GM18507 (cell line): ENCODE results near the gene IGSF21.

Source experiments
- DNase-seq: peaks from one replicate; pipeline ENCODE4 v3.0.0; 2011; ENCODE audit warnings: low read depth; ENCODE audit not compliant: insufficient read length; ENCODE audit errors: extremely low spot score
- FAIRE-seq: peaks from 2 replicates; lab custom pipeline; 2011; peaks lifted over from hg19 to GRCh38; lab: Jason Lieb, UNC

The IGSF21 gene

DNA sequence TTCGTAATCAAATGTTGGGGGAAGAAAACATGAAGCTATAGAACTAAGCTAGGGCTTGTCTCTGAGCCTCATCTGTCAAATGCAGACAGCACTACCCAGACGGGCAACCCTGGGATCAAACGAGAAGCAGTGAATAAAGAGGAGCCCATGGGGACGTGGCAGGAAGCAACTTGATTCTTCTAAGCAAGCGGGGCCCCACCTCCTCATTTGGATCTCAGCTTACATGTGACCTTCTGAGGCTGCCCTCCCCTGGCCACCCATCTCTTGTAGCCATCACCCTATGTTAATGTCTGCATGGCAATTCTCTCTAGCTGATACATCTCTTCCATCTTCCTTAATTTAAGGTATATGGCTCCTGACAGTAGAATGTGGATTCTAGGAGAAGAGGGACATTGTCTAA is 171.3 kb downstream of the IGSF21 start:
- DNase-seq (no peak), FAIRE-seq (no peak)

DNA sequence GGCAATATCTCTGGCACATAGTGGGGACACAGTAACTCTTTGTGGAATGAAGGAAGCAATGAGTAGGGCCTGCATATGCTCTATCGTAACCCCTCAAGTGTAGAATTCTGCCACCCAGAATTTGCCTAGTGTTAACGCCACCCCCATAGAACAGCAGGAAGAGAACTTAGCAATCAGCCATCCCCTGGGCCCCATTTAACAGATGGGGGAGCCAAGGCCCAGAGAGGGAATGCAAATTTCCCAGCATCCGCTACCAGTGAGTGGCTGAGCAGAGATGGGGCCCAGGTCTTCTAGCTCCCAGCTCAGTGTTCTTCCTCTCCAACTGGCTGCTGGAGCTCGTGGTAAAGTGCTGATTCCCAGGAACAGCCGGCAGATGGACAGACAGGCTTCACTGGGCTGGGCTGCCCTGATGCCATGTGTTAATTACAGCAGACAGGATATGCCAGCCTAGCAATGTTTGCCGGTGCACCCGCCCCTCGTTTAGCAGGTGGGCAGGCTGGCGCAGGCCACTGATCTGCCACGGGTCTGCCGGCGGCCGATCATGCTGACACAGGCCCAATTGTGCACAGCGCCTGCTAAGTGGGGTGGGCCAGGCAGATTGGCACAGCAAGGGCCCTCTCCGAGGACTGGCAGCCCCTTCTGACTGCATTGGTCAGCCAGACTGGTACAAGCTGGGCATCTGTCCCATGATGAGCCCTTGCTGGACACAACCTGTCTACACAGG is 171.9 kb downstream of the IGSF21 start:
- FAIRE-seq, result no peak

GRCh38 chr1:18280956-18281355 is 173.4 kb downstream of the IGSF21 start:
- DNase-seq (no peak), FAIRE-seq (no peak)

More for the DNA sequence above, 171.9 kb downstream of the IGSF21 start:
- DNase-seq, result no peak

- FAIRE-seq, result no peak
- no peak for DNase-seq
Observed at GRCh38 chr1:18282851-18283600, 175.4 kb downstream of the IGSF21 start.

- DNase-seq (no peak), FAIRE-seq (peak; percentile 36)
Observed at GRCh38 chr1:18283601-18284385, 176.2 kb downstream of the IGSF21 start.

GRCh38 chr1:18284805-18285537 is 177.4 kb downstream of the IGSF21 start:
- no peak for FAIRE-seq
- no peak for DNase-seq

GRCh38 chr1:18285538-18285924 is 177.9 kb downstream of the IGSF21 start:
- DNase-seq (no peak), FAIRE-seq (no peak)

DNA sequence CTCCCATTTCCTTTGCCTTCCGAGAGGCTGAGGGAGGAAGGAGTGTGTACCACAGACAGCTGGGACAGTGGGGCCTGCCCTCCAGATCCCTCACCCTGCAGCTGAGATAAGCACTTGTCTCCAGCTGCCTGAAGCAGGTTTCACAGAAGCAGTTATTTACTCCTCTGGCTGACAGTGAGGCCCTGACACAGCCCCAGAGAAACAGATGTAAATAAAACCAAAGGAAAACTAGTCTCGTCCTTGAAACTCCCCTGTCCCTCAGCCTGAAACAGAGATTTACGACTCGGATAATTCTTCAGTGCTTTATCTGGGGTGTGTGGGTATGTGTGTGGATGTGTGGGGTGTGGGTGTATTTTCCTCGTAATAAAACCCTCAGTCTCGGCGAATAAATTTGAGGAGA is 181.1 kb downstream of the IGSF21 start:
- no peak for FAIRE-seq
- DNase-seq, result no peak

GRCh38 chr1:18289597-18289996 is 182.0 kb downstream of the IGSF21 start:
- no peak for FAIRE-seq
- no peak for DNase-seq

- FAIRE-seq, result no peak
- no peak for DNase-seq
Observed at GRCh38 chr1:18290740-18291412, 183.3 kb downstream of the IGSF21 start.

- FAIRE-seq, result no peak
- DNase-seq, result no peak
Observed at GRCh38 chr1:18292531-18292930, 184.9 kb downstream of the IGSF21 start.

DNA sequence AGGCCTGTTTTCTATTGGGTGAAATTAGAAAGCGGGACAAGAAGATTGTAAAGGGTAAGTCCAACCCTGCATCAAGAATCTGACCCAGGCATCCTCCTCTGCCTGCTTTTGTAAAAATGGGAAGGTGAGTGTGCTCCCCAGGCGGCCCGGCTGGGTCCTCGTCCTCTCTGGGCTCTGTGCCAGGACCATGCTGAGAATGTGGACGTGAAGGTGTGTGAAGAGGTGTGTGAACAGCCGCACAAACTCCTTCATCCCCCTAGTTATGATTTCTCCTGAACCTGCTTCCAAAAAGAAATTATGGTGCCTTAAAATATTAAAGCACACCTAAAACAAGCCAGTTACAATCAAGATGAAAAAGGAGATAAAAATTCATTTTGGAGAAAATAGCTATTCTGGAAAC is 185.7 kb downstream of the IGSF21 start:
- DNase-seq (no peak), FAIRE-seq (no peak)

DNA sequence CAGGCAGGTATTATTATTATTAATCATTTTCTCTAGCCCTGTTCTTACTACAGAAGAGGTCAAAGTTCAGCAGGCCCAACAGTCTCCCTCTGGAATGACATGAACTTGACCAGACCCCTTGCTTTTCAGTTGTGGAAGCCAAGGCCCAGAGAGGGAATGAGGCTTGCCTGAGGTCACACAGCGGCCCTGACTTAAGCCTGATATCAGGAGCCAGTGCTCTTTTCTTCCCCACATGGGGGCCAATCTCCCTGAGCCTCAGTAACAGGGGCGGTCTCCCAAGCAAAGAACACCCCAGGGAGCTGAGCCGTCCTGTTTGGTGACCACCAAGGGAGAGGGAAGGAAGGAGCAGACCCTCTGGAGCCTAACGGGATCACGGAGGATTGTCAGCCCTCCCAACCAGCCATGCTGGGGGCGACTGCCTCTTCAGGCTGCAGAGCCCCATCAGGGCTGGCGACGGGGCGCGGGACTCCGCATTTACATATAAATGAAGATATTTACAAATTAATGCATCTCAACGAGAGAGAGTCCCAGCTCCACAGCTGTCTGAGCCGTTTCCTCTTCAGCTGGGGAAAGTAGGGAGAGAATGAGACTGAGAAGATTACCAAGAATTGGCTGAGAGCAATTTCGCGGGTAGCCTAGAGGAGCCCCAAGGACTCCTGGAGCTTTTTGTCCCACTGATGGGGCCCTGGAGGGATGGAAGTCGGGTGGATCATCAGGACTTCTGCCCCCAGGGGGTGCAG is 187.0 kb downstream of the IGSF21 start:
- DNase-seq, result no peak

DNA sequence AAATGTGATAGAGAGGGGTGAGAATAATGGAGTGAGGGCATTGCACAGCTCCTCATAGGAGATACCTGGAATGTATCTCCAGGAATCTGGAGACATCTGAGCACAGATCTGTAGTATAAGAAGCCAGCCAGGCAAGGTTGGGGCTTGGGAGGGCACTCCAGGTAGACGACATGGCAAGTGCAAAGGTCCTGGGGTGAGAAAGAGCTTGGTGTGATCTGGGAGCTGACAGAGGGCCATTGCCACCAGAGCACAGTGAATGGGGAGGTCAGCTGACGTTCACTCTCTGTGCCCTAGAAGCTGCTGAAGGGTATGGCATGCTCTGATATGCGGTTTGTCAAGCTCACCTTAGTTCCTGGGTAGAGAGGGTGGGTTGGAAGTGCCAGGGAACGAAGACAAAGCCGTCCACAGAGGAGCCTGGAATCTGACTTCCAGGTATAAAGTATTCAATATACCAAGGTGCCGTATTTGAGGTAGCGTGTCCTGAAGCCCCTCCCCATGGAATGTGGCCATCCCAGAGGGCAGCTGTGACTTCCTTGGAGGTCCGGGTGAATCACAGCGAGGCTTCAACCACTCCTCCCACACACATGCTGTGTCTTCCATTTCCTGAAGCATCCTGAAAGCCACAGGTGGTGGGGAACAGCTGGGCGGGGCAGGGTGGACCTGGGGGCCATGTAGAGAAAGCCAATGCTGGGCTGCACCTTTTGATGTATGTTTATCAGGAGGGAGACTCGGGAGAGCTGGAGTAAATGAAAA is 190.5 kb downstream of the IGSF21 start:
- DNase-seq (no peak), FAIRE-seq (no peak)

More for the DNA sequence above, 187.0 kb downstream of the IGSF21 start:
- FAIRE-seq, result no peak

DNA sequence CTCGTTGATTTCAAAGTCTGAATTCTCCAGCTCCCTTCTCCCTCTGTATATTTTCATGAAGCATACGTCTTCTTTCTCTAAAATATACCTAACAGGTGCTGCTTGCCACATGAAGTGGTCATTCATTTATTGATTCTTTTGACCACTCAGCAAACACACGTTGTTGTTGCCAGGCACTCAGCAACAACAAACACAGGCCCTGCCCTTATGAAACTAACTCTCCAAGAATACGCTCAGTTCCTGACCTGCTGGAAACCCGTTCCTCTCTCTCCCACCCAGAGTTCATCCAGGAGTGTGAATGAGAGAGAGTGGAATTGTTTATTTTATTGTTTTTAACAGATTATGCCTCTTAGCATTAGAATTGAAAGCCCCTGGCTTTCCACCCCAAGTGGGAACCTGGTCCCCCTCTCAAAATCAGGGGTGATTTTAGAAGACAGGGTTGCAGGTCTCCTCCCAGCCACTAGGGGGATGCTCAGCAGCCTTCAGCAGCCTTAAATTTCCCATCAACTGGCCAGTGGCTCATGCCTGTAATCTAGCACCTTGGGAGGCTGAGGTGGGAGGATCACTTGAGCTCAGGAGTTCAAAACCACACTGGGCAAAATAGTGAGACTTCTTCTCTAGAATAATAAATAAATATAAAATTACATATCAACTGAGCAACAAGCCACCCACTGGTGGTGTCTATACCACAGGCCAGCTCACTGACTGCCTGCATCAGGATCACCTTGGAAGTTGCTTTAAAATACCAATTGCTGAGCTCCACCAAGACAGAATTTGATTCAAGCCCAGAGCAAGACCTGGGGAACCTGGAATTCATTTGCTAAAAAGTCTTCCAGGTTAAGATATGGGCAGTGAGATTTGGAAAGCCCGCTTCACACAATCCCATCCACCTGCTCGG is 192.1 kb downstream of the IGSF21 start:
- DNase-seq (no peak), FAIRE-seq (peak; percentile 12)

GRCh38 chr1:18300376-18300775 is 192.8 kb downstream of the IGSF21 start:
- DNase-seq (no peak), FAIRE-seq (no peak)
